Stimulated activated CD8-positive, alpha-beta memory T cell treated with anti-CD3 and anti-CD28 coated beads, Interleukin-7, amount 100 ng/mL, for 24 hours (primary cell): ENCODE measurements around the gene CNTN1.

Experiments
- DNase-seq: peaks from one replicate; pipeline ENCODE4 v3.0.0-alpha.2; 2020; ENCODE audit warnings: low read depth

The CNTN1 gene

GRCh38 chr12:41120211-41120610, 428.0 kb downstream of the CNTN1 start:
- DNase-seq = no peak

- DNase-seq = no peak
These were observed 429.1 kb downstream of the CNTN1 start for GRCh38 chr12:41121374-41121773.
